Dermis blood vessel endothelial cell (primary cell): ENCODE measurements around the gene LRRC72. TPM values are rescaled to one million over a fixed set of nuclear protein-coding genes. Genes with fewer than 3 reads are reported as not detected.
"Not testable (repeated sequence)": the region's sequence is repeated elsewhere in the genome, so short reads cannot be mapped to it uniquely, and the experiment has no call there.

Experiments
- DNase-seq: peaks from one replicate; pipeline ENCODE4 v3.0.0; 2010
- total RNA-seq: library from RNA; depleted of rRNA; stranded (reverse); fragments of >200 nt; gene quantifications from 2 replicates; pipeline ENCODE4 v1.2.3, GENCODE V29; 2014

LRRC72 gene
- total RNA-seq, 1 donor from 2014 or later = not detected

GRCh38 chr7:16529697-16530096, 3.1 kb downstream of the LRRC72 start:
- no peak for DNase-seq

DNA sequence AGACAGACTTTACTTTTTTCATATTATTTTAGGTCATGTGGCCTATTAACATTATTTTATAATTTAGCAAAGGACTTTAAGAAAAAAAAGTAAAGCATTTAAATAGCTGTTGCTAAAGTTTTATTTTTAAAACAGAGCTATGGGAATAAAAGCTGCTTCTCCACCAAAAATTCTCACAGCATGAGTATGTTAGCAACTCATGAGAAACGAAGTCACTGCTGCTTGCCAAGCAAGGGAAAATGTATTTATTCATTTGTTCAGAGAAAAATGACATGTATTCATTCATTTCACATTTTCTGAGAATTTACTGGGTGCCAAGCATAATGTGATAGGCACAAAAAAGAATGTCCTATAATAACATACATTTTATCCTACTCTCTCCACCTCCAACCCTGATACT, 5.1 kb downstream of the LRRC72 start:
- DNase-seq = no peak

DNA sequence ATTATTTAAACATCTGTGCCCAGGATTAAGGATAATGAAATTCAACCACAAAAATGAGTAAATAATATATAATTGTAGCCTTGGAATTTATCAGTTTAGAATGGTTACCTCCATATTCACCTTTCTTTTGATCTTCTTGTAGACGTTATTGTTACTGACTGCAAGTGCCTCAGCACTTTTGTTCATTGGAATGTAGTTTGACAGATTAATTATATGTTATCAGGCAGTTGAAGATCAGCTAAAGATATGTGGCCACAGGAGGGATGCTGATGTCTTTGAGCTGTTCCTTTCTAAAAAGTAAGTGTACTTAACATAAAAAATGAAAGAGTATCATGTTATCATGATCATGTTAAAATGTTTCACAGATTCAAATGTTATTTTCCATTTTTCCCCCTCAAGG, 5.6 kb downstream of the LRRC72 start:
- no peak for DNase-seq

- DNase-seq = no peak
Measured at GRCh38 chr7:16535500-16535899, 8.9 kb downstream of the LRRC72 start.

DNA sequence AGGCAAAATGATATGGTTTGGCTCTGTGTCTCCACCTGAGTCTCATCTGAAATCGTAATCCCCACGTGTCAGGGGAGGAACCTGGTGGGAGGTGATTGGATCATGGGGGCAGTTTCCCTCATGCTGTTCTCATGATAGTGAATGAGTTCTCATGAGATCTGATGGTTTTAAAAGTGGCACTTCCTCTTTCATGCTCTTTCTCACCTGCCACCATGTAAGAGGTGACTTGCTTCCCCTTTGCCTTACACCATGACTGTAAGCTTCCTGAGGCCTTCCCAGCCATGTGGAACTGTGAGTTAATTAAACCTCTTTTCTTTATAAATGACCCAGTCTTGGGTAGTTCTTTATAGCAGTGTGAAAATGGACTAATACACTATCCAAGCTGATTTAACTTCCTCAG, 13.9 kb downstream of the LRRC72 start:
- DNase-seq = not testable (repeated sequence)

DNA sequence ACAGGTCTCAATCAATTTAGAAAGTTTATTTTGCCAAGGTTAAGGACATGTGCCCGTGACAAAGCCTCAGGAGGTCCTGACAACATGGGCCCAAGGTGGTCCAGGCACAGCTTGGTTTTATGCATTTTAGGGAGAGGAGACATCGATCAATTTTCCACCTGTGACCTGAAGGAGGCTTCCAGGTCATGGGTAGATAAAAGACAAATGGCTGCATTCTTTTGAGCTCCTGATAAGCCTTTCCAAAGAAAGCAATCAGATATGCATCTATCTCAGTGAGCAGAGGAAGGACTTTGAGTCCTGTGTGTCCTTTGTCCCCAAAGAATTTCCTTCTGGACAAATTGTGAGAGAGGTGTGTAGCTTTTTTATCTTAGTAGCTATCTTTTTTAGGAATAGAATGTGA, 15.8 kb downstream of the LRRC72 start:
- DNase-seq = no peak

DNA sequence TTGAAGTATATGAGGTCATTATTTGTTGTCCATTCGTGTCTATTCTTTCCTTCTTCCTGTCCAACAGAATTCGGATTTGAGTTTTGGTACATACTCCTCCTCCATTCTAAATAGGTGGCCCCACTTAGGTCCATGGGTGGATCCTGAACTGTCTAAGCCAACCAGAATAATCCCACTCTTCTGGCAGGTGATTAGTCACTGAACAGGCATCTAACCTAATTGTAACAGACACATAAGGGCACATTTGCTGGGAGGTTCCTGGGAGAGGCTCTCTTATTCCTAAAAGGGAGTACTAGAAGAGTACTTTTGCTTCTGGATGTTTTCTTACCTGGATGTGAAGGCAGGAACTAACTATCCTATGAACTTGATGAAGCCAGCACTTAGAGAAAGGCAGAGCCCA, 16.8 kb downstream of the LRRC72 start:
- DNase-seq = no peak

- DNase-seq = no peak
Measured at GRCh38 chr7:16546921-16547505, 20.4 kb downstream of the LRRC72 start.

DNA sequence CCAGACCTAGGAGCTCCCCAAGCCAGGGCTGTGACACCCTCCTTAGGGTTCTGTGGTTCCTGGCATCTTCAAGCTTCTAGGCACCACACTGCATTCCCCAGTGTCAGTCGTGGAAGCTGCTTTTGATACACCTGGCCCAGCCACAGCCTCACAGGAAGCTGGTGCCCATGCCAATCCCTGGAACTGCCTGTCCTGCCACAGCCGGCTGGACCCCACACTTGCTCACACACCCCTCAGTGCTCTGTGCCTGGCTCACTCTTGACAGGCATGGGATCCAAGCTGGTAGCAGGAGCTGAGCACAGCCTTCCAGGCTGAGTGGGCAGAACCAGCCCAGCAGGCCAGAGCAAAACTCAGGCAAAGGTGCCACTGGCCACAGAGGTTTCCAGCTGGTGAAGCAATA, 21.8 kb downstream of the LRRC72 start:
- no peak for DNase-seq

DNA sequence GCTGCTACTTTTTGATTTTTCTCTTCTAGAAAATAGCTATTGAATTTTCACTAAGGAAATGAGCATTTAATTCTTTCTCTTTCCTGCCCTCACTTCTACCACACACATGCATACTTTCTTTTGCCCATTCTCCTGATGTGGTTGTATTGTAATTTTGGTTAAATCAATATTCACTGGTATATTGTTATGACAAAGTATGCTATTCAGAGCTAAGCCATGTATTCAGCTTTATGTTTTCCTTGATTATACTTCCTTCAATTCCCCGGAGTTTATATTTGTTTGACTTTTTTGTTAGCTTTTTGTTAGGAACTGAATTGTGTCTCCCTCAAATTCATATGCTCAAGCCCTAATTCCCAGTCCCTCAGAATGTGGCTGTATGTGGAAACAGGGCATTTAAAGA, 24.0 kb downstream of the LRRC72 start:
- no peak for DNase-seq

GRCh38 chr7:16554518-16555236, 28.1 kb downstream of the LRRC72 start:
- DNase-seq = no peak

DNA sequence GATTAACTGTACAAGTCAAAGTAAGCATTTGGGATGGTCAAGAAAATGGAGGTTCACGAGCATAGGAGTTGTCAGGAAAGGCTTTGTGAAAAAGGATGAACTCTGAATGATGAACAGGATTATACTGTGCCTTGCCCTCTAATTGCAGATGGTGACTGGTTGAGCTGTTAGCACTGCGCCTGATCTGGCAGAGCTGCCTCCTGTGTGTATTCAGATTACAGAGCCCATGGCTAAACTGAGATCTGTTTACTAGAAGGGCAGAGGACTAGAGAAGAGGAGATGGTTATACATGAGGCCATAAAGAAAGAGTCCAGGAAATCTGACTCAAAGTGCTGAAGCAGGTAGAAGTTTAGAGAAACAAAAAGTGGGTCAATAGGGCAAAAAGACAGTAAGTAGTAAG, 29.7 kb downstream of the LRRC72 start:
- DNase-seq = no peak

DNA sequence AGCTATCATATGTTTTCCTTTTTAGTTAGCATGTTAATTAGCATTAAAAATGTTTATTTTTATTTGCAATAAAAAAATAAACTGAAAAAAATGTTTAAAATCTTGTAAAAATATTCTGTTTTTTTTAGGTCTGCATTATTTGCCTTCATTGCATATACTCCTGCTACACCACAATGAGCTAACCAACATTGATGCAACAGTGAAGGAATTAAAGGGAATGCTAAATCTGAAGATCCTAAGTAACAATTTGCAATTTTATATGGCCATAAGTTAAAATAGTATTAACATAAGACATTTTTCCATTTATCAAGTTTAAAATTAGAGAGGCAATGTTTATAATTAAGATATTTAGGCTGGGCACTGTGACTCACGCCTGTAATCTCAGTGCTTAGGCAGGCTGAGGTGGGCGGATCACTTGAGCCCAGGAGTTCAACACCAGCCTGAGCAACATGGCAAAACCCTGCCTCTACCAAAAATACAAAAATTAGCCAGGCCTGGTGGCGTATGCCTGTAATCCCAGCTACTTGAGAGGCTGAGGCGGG, 32.2 kb downstream of the LRRC72 start:
- DNase-seq = no peak

- peak; percentile 4 for DNase-seq
Measured at GRCh38 chr7:16559497-16560179, 33.0 kb downstream of the LRRC72 start.

DNA sequence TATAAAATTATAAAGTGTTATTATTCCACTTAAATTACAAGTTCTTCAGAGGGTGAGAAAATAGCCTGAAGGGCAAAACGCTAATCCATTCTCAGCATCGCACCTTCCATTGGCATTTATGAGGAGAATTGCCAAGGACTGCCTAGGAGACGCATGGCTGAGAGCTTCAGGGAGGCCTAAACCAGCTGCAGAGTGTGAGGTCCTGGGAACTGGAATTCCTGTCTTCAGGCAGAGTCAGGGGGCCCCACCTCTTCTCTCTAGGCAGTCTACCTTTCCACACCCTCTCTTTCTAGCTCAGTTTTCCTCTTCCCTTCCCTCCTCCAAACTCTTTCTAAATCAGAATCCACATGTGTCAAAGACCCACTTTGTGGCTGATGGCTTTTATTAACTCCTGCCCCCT, 35.3 kb downstream of the LRRC72 start:
- no peak for DNase-seq

DNA sequence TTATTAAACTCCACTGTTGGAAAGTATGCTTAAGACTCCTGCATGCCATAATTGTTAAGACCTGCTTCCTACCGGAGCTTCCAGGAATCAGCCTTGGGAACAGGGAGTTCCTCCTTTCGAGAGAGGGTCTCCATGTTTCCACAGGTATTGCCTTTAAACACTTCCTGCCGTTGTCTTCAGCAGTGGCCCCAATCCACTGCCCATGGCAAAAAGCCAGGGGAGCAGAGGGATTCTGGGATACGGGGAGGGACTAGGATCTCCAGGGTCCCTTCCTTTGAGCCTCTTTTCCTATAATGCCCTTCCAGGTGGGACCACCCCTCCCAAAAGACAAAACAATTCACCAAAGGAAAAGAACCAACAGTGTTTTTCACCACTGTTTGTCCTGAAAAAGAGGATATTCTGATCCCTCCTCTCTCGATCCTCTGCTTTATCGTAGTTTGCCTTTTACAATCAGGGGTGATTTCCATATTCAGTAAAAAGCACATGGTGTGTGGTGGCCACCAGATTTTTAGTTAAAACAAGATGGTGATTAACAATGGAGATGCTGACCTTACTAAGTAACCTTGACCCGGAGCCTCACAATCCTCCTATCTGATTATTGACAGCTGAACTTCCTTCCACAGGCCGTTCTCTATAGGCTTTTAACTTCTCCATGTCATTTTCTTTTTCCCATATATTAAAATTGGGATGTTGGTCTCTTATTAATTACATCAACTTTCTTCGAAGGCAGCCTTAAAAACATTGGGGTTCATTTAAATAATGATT, 36.0 kb downstream of the LRRC72 start:
- DNase-seq = no peak

DNA sequence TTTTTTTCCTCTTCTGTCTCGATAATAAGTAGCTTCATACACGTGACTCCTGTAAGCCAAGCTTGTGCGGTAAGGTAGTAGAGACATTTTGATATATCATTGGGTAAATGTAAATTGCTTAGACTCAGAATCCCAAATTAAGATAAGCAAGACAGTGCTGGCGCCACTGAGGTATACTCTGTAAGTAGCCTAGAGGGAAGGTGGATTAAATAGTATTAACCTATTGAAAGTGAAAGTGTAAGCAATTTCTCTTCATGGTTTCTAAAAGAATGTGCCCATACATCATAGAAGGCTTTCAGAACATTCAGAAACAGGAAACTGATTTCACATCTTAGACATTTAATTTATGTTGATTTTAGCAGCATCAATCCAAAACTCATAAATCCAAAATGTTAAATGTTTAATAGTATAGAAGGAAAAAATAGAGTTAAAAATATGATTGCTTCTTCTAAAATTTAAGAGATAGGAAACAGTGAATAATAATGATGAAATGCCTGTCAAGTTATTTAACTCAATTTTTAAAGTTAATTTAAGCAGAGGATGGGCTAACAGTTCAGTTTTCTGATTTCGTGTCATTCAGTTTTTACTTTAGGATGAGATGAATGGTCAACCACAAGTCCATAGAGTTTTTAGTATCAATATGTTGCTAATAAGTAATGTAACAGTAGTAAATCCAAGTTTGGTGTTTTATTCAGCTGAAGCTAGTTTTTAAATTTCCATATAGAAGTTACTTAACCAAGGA, 36.8 kb downstream of the LRRC72 start:
- peak; percentile 10 for DNase-seq

GRCh38 chr7:16564023-16564380, 37.4 kb downstream of the LRRC72 start:
- DNase-seq = no peak

DNA sequence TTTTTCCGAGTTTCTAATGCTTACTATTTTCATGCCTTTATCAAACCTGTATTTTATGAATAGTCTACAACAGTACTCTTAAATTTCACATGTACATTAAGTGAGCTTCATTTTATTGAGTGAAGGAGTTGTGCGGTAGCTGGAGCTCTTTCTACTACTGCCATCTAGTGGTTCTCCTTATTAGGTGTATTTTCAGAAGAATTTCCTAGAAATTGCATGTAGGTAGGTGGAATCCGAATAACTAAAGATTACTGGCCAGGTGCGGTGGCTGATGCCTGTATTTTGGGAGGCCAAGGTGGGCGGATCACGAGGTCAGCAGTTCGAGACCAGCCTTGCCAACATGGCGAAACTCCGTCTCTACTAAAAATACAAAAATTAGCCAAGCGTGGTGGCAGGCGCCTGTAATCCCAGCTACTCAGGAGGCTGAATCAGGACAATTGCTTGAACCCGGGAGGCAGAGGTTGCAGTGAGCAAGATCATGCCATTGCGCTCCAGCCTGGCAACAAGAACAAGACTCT, 38.3 kb downstream of the LRRC72 start:
- peak; percentile 70 for DNase-seq

- no peak for DNase-seq
Measured at GRCh38 chr7:16571941-16572340, 45.3 kb downstream of the LRRC72 start.

DNA sequence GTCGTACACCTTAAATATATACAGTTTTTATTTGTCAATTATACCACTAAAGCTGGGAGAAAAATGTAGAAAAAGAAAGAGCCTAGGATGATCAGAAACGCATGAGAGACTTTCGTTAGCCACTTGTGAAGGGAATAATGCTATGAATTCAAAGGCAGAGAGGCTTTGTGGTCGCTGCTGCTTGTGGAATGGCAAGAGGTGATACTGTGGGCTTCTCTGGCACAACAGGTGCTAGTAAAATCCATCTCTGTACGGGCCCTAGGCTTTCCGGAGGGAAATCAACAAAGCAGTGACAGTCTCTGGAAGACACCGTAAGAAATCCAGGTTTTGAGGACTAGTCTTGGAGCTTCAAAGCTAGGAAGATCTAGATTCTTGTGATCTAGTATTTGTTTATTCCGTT, 52.6 kb downstream of the LRRC72 start:
- no peak for DNase-seq

GRCh38 chr7:16581286-16581685, 54.7 kb downstream of the LRRC72 start:
- no peak for DNase-seq
